NCI-H2081 (cell line): ENCODE measurements around the gene SHC2.
A peak's percentile ranks its signal among the peaks of the same experiment; 100 is the strongest.
"Not testable (repeated sequence)": the region's sequence is repeated elsewhere in the genome, so short reads cannot be mapped to it uniquely, and the experiment has no call there.

Experiments
- DNase-seq, 2 experiments: peaks; one replicate each; lab custom pipeline; 2025; lab: John Stamatoyannopoulos, UW

SHC2 gene

GRCh38 chr19:406971-407510, 53.8 kb downstream of the SHC2 start:
- DNase-seq, result no peak

- DNase-seq, result no peak
Measured at GRCh38 chr19:406135-406781, 54.6 kb downstream of the SHC2 start.

- DNase-seq, result no peak
Measured at GRCh38 chr19:405121-405965, 55.5 kb downstream of the SHC2 start.

GRCh38 chr19:403221-404027, 57.4 kb downstream of the SHC2 start:
- peak; percentile 15 to 39 for DNase-seq

- DNase-seq, result no peak
Measured at GRCh38 chr19:402786-403185, 58.0 kb downstream of the SHC2 start.

GRCh38 chr19:401866-402511, 58.8 kb downstream of the SHC2 start:
- DNase-seq, result peak; percentile 25 to 71

GRCh38 chr19:400976-401865, 59.6 kb downstream of the SHC2 start:
- DNase-seq, result no peak

- DNase-seq, result no peak
Measured at GRCh38 chr19:399370-399769, 61.5 kb downstream of the SHC2 start.

GRCh38 chr19:398719-399118, 62.1 kb downstream of the SHC2 start:
- DNase-seq, result no peak

GRCh38 chr19:397941-398706, 62.7 kb downstream of the SHC2 start:
- DNase-seq, result no peak

GRCh38 chr19:397321-397720, 63.5 kb downstream of the SHC2 start:
- DNase-seq, result no peak

- no peak for DNase-seq
Measured at GRCh38 chr19:395467-395866, 65.4 kb downstream of the SHC2 start.

GRCh38 chr19:394857-395256, 66.0 kb downstream of the SHC2 start:
- DNase-seq, result not testable (repeated sequence)

GRCh38 chr19:393560-393959, 67.3 kb downstream of the SHC2 start:
- not testable (repeated sequence) for DNase-seq

- no peak for DNase-seq
Measured at GRCh38 chr19:392375-392970, 68.4 kb downstream of the SHC2 start.

- DNase-seq, result no peak
Measured at GRCh38 chr19:391726-392374, 69.0 kb downstream of the SHC2 start.

- no peak for DNase-seq
Measured at GRCh38 chr19:391207-391557, 69.7 kb downstream of the SHC2 start.

- DNase-seq, result no peak
Measured at GRCh38 chr19:390386-391206, 70.2 kb downstream of the SHC2 start.
